ENCODE results near the gene CD2BP2.

DNA sequence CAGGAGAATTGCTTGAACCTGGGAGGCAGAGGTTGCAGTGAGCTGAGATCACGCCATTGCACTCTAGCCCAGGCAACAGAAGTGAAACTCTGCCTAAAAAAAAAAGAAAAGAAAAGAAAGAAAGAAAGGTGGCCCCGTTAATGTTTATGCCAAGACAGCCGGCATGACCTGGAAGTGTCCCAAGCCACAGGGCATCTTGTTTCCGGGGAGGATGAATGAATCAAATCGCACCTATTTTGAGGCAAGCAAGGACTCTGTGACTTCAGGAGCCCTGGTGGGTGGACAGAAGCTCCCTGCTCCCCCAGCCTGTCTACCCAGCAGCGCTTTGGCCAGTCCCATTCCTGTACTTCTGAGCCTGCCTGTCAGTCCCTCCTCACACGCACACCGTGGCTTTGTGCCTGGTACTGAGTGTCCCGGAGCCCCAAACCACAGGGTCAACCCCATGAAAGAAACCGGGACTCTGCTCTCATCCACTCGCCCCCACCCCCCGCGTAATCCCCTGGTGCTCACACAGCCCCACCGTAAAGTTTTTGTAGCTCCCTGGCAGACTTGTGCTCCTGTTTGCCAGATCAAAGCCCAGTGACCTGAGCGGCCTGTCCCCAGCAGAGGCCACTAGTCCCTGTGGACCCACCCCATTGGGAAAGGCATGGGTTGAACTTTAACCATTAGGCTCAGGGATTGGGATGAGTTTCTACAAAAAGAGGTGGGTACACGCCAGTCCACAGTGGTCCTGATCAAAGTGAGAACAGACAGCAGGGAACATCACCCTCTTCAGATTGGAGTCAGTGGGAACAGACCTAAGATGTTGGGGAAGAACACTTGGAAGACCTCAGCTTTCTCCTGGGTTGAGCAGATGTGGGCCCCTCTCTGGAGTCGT is 19.3 kb downstream of the CD2BP2 start:
- TF ChIP-seq CREB1 (IDR thresholded peaks at IDR 0.05; ENCODE audit: low read depth): no peak
- no peak for TF ChIP-seq TEAD4 (IDR thresholded peaks at IDR 0.05)
- TF ChIP-seq YY1 (IDR thresholded peaks at IDR 0.05; ENCODE audit: low read depth): no peak
- TF ChIP-seq, protein P1, sequence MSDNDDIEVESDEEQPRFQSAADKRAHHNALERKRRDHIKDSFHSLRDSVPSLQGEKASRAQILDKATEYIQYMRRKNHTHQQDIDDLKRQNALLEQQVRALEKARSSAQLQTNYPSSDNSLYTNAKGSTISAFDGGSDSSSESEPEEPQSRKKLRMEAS (IDR thresholded peaks at IDR 0.05): no peak
- TF ChIP-seq TAF1 (IDR thresholded peaks at IDR 0.05; ENCODE audit: low read depth): no peak
- TF ChIP-seq, protein P2, sequence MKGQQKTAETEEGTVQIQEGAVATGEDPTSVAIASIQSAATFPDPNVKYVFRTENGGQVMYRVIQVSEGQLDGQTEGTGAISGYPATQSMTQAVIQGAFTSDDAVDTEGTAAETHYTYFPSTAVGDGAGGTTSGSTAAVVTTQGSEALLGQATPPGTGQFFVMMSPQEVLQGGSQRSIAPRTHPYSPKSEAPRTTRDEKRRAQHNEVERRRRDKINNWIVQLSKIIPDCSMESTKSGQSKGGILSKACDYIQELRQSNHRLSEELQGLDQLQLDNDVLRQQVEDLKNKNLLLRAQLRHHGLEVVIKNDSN (IDR thresholded peaks at IDR 0.05): no peak

Data from Ishikawa (cell line).